Upper lobe of left lung (tissue), 4 donors: ENCODE data around the gene GPA33.

Experiments used
- CTCF ChIP-seq, 6 experiments: fragments of 450-650 bp in 4 of 6; fragments of 200-600 bp in 2 of 6; sonication (generic) in 2 of 6; IDR thresholded peaks; one replicate each; pipeline ENCODE4 v1.5.1; 2016 to 2019; ENCODE audit warnings: antibody characterized with exemption in 6 of 6
- EP300 ChIP-seq, 4 donors: sonication (generic); formaldehyde crosslinking; IDR thresholded peaks; one replicate each; pipeline ENCODE4 v1.5.1; 2017; ENCODE audit warnings: antibody characterized with exemption in 4 of 4, control low read depth in 2 of 4
- POLR2A ChIP-seq, 4 donors: fragments of 450-650 bp; IDR thresholded peaks; one replicate each; pipeline ENCODE4 v1.5.1; 2016 to 2017; ENCODE audit warnings: antibody characterized with exemption in 4 of 4, mild to moderate bottlenecking in 2 of 4
- POLR2AphosphoS5 ChIP-seq, 2 donors: sonication (generic); formaldehyde crosslinking; IDR thresholded peaks; one replicate each; pipeline ENCODE4 v1.5.1; 2017; ENCODE audit warnings: antibody characterized with exemption in 2 of 2

- TF ChIP-seq CTCF (IDR thresholded peaks at IDR 0.05) (no peak), EP300 (IDR thresholded peaks at IDR 0.05) (no peak), POLR2AphosphoS5 (IDR thresholded peaks at IDR 0.05) (no peak), POLR2A (IDR thresholded peaks at IDR 0.05) (no peak)
Measured at GRCh38 chr1:167092653-167093052, 2.5 kb upstream of the GPA33 start.
